ENCODE measurements around the gene CORO2A.

DNA sequence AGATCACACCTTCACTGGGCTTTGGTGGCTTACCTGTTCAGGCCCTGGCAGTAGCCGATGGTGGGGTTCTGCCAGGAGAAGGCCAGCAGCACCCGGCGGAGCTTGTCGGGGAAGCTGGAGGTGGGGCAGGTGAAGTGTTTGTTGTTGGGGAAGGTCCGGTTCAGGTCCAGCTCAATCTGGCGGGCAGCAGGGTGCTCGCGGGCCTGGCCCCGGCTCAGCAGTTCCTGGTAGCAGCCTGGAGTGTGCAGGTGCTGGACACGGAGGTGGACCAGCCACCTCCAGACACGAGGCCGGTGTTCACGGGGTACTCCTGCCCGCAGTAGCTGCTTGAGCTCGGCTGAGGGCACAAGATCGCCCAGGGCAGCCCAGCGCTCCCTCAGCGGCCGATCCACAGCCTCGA is 16.2 kb upstream of the CORO2A start:
- TF ChIP-seq, protein P1, sequence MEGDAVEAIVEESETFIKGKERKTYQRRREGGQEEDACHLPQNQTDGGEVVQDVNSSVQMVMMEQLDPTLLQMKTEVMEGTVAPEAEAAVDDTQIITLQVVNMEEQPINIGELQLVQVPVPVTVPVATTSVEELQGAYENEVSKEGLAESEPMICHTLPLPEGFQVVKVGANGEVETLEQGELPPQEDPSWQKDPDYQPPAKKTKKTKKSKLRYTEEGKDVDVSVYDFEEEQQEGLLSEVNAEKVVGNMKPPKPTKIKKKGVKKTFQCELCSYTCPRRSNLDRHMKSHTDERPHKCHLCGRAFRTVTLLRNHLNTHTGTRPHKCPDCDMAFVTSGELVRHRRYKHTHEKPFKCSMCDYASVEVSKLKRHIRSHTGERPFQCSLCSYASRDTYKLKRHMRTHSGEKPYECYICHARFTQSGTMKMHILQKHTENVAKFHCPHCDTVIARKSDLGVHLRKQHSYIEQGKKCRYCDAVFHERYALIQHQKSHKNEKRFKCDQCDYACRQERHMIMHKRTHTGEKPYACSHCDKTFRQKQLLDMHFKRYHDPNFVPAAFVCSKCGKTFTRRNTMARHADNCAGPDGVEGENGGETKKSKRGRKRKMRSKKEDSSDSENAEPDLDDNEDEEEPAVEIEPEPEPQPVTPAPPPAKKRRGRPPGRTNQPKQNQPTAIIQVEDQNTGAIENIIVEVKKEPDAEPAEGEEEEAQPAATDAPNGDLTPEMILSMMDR (IDR thresholded peaks at IDR 0.05): no peak
- TF ChIP-seq POLR2A (IDR thresholded peaks at IDR 0.05) (no peak), POLR2AphosphoS5 (IDR thresholded peaks at IDR 0.05) (no peak)
